OCI-LY3 (cell line): ENCODE results near the gene LDLR.

Experiments used
- H2AFZ ChIP-seq: fragments of 200-600, 300-600 bp; shearing (Covaris generic); 2 replicates; pipeline ENCODE4 v1.6.0; 2014; ENCODE audit warnings: antibody characterized with exemption, low read depth, low read length
- H3K27ac ChIP-seq: fragments of 200-600, 300-600 bp; sonication (generic); 2 replicates; pipeline ENCODE4 v1.5.1; 2014; ENCODE audit warnings: mild to moderate bottlenecking, low read length, moderate library complexity, mixed read lengths
- H3K27me3 ChIP-seq: fragments of 200-600, 300-600 bp; sonication (generic); 2 replicates; pipeline ENCODE4 v1.6.1; 2014; ENCODE audit warnings: low read depth, low read length, mixed read lengths
- H3K36me3 ChIP-seq: fragments of 200-600, 300-600 bp; sonication (generic); replicated peaks from 2 replicates; pipeline ENCODE3; 2014; ENCODE audit warnings: low read depth, low read length, mixed read lengths
- H3K4me1 ChIP-seq: fragments of 300-600, 200-600 bp; sonication (generic); 2 replicates; pipeline ENCODE4 v1.6.1; 2014; ENCODE audit warnings: low read length, mixed read lengths
- H3K4me2 ChIP-seq: fragments of 200-600, 300-600 bp; sonication (generic); 2 replicates; pipeline ENCODE4 v1.6.1; 2014; ENCODE audit warnings: low read length, mixed read lengths
- H3K4me3 ChIP-seq: fragments of 300-600, 200-600 bp; sonication (generic); 2 replicates; pipeline ENCODE4 v1.5.1; 2014; ENCODE audit warnings: antibody characterized with exemption, mild to moderate bottlenecking, low read length, moderate library complexity
- H3K79me2 ChIP-seq: fragments of 300-600, 200-600 bp; shearing (Covaris generic); 2 replicates; pipeline ENCODE4 v1.6.1; 2014; ENCODE audit warnings: mild to moderate bottlenecking, low read length, mixed read lengths
- H3K9ac ChIP-seq: fragments of 300-600, 200-600 bp; shearing (Covaris generic); 2 replicates; pipeline ENCODE4 v1.6.0; 2014; ENCODE audit warnings: mild to moderate bottlenecking, low read length, moderate library complexity
- H3K9me3 ChIP-seq: fragments of 200-600, 300-600 bp; shearing (Covaris generic); 2 replicates; pipeline ENCODE4 v1.6.1; 2014; ENCODE audit warnings: low read length, mixed read lengths; ENCODE audit not compliant: insufficient read depth
- H4K20me1 ChIP-seq: fragments of 200-600, 300-600 bp; sonication (generic); 2 replicates; pipeline ENCODE4 v1.6.1; 2016; ENCODE audit warnings: low read length, mixed read lengths; ENCODE audit not compliant: insufficient read depth
- EZH2phosphoT487 ChIP-seq: fragments of 200-600 bp; shearing (Covaris generic); IDR thresholded peaks from 2 replicates; pipeline ENCODE4 v1.6.1; 2018; ENCODE audit warnings: antibody characterized with exemption, mixed run types, low read depth
- TF ChIP-seq, protein P1 (sequence below): fragments of 200-600, 300-600 bp; sonication (generic); IDR thresholded peaks from 2 replicates; pipeline ENCODE4 v1.5.1; 2014; ENCODE audit warnings: antibody characterized with exemption, low read length, low read depth

LDLR gene

DNA sequence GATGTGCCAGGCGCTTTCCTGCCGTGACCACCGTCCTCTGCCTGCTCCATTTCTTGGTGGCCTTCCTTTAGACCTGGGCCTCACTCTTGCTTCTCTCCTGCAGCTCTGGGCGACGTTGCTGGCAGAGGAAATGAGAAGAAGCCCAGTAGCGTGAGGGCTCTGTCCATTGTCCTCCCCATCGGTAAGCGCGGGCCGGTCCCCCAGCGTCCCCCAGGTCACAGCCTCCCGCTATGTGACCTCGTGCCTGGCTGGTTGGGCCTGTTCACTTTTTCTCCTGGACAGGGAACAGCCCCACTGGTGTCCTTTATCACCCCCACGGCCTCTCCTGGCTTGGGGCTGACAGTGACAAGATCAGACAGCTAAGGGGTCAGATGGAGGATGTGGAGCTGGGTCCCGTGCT, 38.6 kb downstream of the LDLR start:
- H3K4me2 ChIP-seq: no peak overlapping the region
- no peak overlapping the region for H3K4me3 ChIP-seq
- H3K27ac ChIP-seq: no peak overlapping the region
- 0 out of 2 replicates have a peak, but pooled peaks cover 4% of the 10 kb centered on the region for H3K4me1 ChIP-seq
- no peak overlapping the region for H3K9ac ChIP-seq
- no peaks in the 10 kb centered on the region for H4K20me1 ChIP-seq
- H3K79me2 ChIP-seq: no peaks in the 10 kb centered on the region
- H3K36me3 ChIP-seq: no peaks in the 10 kb centered on the region
- H2AFZ ChIP-seq: no peak overlapping the region
- no peaks in the 10 kb centered on the region for H3K9me3 ChIP-seq
- TF ChIP-seq, protein P1, sequence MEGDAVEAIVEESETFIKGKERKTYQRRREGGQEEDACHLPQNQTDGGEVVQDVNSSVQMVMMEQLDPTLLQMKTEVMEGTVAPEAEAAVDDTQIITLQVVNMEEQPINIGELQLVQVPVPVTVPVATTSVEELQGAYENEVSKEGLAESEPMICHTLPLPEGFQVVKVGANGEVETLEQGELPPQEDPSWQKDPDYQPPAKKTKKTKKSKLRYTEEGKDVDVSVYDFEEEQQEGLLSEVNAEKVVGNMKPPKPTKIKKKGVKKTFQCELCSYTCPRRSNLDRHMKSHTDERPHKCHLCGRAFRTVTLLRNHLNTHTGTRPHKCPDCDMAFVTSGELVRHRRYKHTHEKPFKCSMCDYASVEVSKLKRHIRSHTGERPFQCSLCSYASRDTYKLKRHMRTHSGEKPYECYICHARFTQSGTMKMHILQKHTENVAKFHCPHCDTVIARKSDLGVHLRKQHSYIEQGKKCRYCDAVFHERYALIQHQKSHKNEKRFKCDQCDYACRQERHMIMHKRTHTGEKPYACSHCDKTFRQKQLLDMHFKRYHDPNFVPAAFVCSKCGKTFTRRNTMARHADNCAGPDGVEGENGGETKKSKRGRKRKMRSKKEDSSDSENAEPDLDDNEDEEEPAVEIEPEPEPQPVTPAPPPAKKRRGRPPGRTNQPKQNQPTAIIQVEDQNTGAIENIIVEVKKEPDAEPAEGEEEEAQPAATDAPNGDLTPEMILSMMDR: no peak
- TF ChIP-seq EZH2phosphoT487: no peak
- H3K27me3 ChIP-seq: peaks cover 12% of the 10 kb centered on the region

DNA sequence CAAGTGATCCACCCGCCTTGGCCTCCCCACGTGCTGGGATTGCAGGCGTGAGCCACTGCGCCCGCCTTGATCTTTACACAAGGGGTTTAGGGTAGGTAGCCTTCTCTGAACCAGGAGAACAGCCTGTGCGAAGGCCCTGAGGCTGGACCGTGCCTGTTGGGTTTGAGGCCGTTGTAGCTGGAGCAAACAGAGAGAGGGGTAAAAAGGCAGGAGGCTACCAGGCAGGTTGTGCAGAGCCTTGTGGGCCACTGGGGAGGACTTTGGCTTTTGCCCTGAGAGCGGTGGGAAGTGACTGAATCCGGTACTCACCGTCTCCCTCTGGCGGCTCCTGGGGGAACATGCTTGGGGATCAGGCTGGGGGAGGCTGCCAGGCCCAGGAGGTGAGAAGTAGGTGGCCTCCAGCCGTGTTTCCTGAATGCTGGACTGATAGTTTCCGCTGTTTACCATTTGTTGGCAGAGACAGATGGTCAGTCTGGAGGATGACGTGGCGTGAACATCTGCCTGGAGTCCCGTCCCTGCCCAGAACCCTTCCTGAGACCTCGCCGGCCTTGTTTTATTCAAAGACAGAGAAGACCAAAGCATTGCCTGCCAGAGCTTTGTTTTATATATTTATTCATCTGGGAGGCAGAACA, 41.7 kb downstream of the LDLR start:
- Histone ChIP-seq H2AFZ (no peak overlapping the region), H3K79me2 (no peaks in the 10 kb centered on the region), H3K4me2 (no peak overlapping the region), H3K9ac (no peak overlapping the region), H3K9me3 (no peaks in the 10 kb centered on the region), H3K36me3 (no peaks in the 10 kb centered on the region), H3K27ac (no peak overlapping the region), H3K27me3 (peaks cover 12% of the 10 kb centered on the region), H3K4me3 (no peak overlapping the region), H4K20me1 (no peaks in the 10 kb centered on the region), H3K4me1 (0 out of 2 replicates have a peak, but pooled peaks cover 4% of the 10 kb centered on the region)
- TF ChIP-seq, protein P1: peak; percentile 88
- no peak for TF ChIP-seq EZH2phosphoT487

DNA sequence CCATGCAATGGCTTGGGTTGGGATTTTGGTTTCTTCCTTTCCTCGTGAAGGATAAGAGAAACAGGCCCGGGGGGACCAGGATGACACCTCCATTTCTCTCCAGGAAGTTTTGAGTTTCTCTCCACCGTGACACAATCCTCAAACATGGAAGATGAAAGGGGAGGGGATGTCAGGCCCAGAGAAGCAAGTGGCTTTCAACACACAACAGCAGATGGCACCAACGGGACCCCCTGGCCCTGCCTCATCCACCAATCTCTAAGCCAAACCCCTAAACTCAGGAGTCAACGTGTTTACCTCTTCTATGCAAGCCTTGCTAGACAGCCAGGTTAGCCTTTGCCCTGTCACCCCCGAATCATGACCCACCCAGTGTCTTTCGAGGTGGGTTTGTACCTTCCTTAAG, 42.2 kb downstream of the LDLR start:
- no peak for TF ChIP-seq EZH2phosphoT487
- TF ChIP-seq, protein P1: no peak
- Histone ChIP-seq H3K4me1 (0 out of 2 replicates have a peak, but pooled peaks cover 4% of the 10 kb centered on the region), H3K27ac (no peak overlapping the region), H3K9me3 (no peaks in the 10 kb centered on the region), H3K36me3 (no peaks in the 10 kb centered on the region), H3K4me3 (no peak overlapping the region), H3K9ac (no peak overlapping the region), H4K20me1 (no peaks in the 10 kb centered on the region), H3K79me2 (no peaks in the 10 kb centered on the region), H3K27me3 (peaks cover 12% of the 10 kb centered on the region), H3K4me2 (no peak overlapping the region), H2AFZ (no peak overlapping the region)

DNA sequence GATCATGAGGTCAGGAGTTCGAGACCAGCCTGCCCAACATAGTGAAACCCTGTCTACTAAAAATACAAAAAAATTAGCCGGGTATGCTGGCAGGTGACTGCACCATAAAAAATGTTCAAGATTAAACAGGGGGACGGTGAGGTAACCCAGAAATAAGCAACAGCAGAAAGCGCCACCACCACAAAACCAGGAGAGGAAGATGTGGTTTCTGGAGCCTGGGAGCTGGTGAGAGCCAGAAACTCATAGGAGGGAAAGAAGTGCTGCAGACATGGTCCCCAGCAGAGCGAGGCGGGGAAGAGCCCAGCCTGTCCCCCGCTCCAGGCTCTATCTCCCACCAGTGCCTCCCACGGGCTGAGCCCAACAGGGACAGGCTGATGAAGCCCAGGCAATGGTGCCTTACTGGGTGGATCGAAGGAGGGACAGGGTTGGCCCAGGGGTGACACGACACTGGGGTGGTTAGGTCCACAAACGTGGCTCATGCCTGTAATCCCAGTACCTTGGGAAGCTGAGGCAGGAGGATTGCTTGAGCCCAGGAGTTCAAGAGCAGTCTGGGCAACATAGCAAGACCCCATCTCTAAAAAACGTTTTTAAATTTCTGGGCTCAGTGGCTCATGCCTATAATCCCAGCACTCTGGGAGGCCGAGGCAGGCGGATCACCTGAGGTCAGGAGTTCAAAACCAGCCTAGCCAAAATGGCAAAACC, 47.3 kb downstream of the LDLR start:
- H3K27ac ChIP-seq: no peak overlapping the region
- H3K4me1 ChIP-seq: peaks cover 6% of the 10 kb centered on the region; the same call in 1 of the 2 replicates
- no peak overlapping the region for H2AFZ ChIP-seq
- H3K9me3 ChIP-seq: no peaks in the 10 kb centered on the region
- H3K4me3 ChIP-seq: no peak overlapping the region
- no peaks in the 10 kb centered on the region for H3K36me3 ChIP-seq
- no peaks in the 10 kb centered on the region for H3K79me2 ChIP-seq
- H3K27me3 ChIP-seq: peaks cover 16% of the 10 kb centered on the region
- no peak overlapping the region for H3K4me2 ChIP-seq
- H3K9ac ChIP-seq: no peak overlapping the region
- H4K20me1 ChIP-seq: no peaks in the 10 kb centered on the region
- no peak for TF ChIP-seq EZH2phosphoT487
- TF ChIP-seq, protein P1: no peak
